ENCODE measurements around the gene CDH18.

The CDH18 gene

DNA sequence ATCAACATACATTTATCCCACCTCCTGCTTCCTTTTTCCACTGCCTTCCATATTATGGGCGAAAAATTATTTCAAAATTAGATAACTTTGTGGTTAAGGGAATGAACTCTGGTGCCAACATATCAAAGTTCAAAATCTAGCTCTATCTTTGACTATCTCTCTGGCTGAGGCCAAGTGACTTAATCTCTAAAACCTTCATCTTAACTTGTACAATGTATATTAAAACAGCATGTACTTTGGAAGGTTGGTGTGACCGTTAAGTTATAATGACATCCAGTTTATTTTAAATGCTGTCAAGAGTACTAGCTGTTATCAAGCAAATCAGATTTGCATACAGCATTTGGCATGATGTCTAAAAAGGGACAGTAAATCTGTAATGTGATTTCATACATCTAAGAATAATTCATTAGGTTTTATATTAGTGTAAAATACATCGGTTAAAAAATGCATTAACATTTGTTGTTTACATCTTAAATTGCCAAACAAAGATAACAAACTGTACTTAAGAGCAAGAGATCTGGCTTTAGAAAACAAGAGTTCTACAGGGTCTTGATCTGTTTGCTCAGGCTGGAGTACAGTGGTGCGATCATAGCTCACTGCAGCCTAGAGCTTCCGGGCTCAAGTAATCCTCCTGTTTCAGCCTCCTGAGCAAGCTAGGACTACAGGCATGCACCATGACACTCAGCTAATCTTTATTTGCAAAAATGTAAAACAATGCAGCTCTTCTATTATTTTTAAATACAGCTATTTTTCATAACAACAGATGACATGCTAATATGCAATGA, 102.8 kb downstream of the CDH18 start:
- Histone ChIP-seq H3K4me1 (no peaks in the 10 kb centered on the region), H3K4me2 (no peak overlapping the region), H4K20me1 (no peaks in the 10 kb centered on the region), H3K27me3 (no peaks in the 10 kb centered on the region), H3K36me3 (no peaks in the 10 kb centered on the region), H3K4me3 (no peak overlapping the region), H3K9me3 (replicated peaks in 1 of 11) (no peaks in the 10 kb centered on the region), H3K27ac (no peak overlapping the region), H3K9ac (no peak overlapping the region)
- TF ChIP-seq Cebpa-rat (IDR thresholded peaks at IDR 0.05) = no peak

- no peaks in the 10 kb centered on the region for H3K4me1 ChIP-seq
- no peak overlapping the region for H3K4me2 ChIP-seq
Observed at GRCh38 chr5:19880859-19881436, 107.1 kb downstream of the CDH18 start.

DNA sequence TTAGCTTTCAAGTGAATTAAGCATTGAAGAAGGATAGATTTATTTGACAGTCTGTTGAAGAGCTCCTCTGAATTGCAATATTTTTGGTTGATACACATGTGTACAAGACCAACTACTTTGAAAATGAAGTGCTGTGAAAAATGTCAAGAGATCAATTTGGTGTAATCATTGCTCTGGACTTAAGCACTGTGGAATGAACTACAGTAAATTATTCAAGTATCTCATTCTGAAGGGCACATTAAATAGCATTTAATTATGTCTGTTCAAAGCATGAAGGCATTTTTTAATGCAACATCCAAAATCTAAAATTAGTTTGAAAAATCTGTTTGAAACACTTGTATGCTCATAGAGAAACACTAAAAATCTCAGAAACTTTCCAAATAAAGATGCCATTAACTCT, 107.5 kb downstream of the CDH18 start:
- TF ChIP-seq Cebpa-rat (IDR thresholded peaks at IDR 0.05) = no peak
- H3K27ac ChIP-seq = no peak overlapping the region
- H3K4me2 ChIP-seq = no peak overlapping the region
- H3K4me1 ChIP-seq = no peaks in the 10 kb centered on the region
- H3K9ac ChIP-seq = no peak overlapping the region
- H3K27me3 ChIP-seq = no peaks in the 10 kb centered on the region
- H3K4me3 ChIP-seq = no peak overlapping the region
- H3K36me3 ChIP-seq = no peaks in the 10 kb centered on the region
- H3K9me3 ChIP-seq (replicated peaks in 1 of 11) = no peaks in the 10 kb centered on the region
- no peaks in the 10 kb centered on the region for H4K20me1 ChIP-seq

More at GRCh38 chr5:19880859-19881436, 107.1 kb downstream of the CDH18 start:
- no peaks in the 10 kb centered on the region for H3K9me3 ChIP-seq (replicated peaks in 1 of 11)
- H3K27ac ChIP-seq = no peak overlapping the region
- H3K27me3 ChIP-seq = no peaks in the 10 kb centered on the region
- H3K4me3 ChIP-seq = no peak overlapping the region
- H3K36me3 ChIP-seq = no peaks in the 10 kb centered on the region
- no peak overlapping the region for H3K9ac ChIP-seq
- no peaks in the 10 kb centered on the region for H4K20me1 ChIP-seq
- no peak for TF ChIP-seq Cebpa-rat (IDR thresholded peaks at IDR 0.05)

DNA sequence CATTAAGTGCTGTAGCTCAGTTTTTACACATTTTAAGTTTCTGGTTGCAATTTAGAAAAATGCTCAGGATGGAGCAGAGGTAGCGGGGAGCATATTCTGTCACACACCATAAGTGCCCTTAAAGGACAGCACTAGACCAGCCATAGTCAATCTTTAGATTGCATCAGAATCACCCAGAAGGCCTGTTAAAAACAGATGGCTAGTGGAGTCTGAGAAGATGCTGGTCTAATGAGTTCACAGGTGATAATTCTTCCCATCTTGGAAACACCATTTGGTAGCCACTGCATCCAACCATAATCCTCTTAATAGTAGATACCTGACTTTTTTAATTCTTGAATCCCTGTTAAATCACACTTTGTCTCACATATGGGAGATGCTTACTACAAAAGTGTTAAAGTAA, 113.2 kb downstream of the CDH18 start:
- Histone ChIP-seq H3K27me3 (no peaks in the 10 kb centered on the region), H3K9ac (no peak overlapping the region), H3K4me2 (no peak overlapping the region), H3K4me1 (no peaks in the 10 kb centered on the region), H3K9me3 (replicated peaks in 1 of 11) (peaks cover 0 to 7% (median 3%) of the 10 kb centered on the region in 11 experiments; a peak in 5 of 22 replicates), H4K20me1 (no peaks in the 10 kb centered on the region), H3K4me3 (no peak overlapping the region), H3K36me3 (no peaks in the 10 kb centered on the region), H3K27ac (no peak overlapping the region)
- no peak for TF ChIP-seq Cebpa-rat (IDR thresholded peaks at IDR 0.05)

GRCh38 chr5:19866090-19866450, 121.9 kb downstream of the CDH18 start:
- Histone ChIP-seq H3K27me3 (no peaks in the 10 kb centered on the region), H3K27ac (no peak overlapping the region), H4K20me1 (no peaks in the 10 kb centered on the region), H3K4me2 (no peak overlapping the region), H3K4me1 (no peaks in the 10 kb centered on the region), H3K4me3 (no peak overlapping the region), H3K36me3 (no peaks in the 10 kb centered on the region), H3K9ac (no peak overlapping the region), H3K9me3 (replicated peaks in 1 of 11) (no peaks in the 10 kb centered on the region)
- no peak for TF ChIP-seq Cebpa-rat (IDR thresholded peaks at IDR 0.05)

- H3K36me3 ChIP-seq = no peaks in the 10 kb centered on the region
- H3K4me2 ChIP-seq = no peak overlapping the region
- no peaks in the 10 kb centered on the region for H4K20me1 ChIP-seq
- H3K27me3 ChIP-seq = no peaks in the 10 kb centered on the region
- no peaks in the 10 kb centered on the region for H3K4me1 ChIP-seq
- no peak for TF ChIP-seq Cebpa-rat (IDR thresholded peaks at IDR 0.05)
- H3K4me3 ChIP-seq = no peak overlapping the region
- H3K9me3 ChIP-seq (replicated peaks in 1 of 11) = no peaks in the 10 kb centered on the region
- H3K27ac ChIP-seq = no peak overlapping the region
- no peak overlapping the region for H3K9ac ChIP-seq
Observed at GRCh38 chr5:19865336-19866089, 122.5 kb downstream of the CDH18 start.

- no peak for TF ChIP-seq Cebpa-rat (IDR thresholded peaks at IDR 0.05)
- Histone ChIP-seq H3K4me3 (no peak overlapping the region), H3K27ac (no peak overlapping the region), H3K9ac (no peak overlapping the region), H4K20me1 (no peaks in the 10 kb centered on the region), H3K27me3 (no peaks in the 10 kb centered on the region), H3K36me3 (no peaks in the 10 kb centered on the region), H3K9me3 (replicated peaks in 1 of 11) (no peaks in the 10 kb centered on the region), H3K4me1 (no peaks in the 10 kb centered on the region), H3K4me2 (no peak overlapping the region)
Observed at GRCh38 chr5:19862711-19863110, 125.3 kb downstream of the CDH18 start.

DNA sequence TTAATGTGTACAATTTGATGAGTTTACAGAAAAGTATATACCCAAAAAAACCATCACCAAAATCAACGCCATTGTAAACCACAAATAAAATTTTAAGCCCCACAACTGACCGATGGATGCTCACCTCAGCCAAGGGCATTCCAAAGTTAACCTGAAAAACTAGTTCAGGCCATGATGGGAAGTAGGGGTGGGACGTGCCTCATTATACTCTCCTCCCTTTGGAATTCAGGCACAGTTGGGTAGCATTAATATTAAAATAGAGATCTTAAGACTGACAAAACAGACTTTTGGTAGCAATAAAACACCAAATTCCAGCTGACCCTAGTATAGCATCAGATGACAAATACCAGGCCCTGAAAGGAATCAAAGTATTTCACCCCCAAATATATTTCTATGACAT, 129.0 kb downstream of the CDH18 start:
- no peak overlapping the region for H3K9ac ChIP-seq
- H3K36me3 ChIP-seq = no peaks in the 10 kb centered on the region
- H3K4me2 ChIP-seq = no peak overlapping the region
- no peak overlapping the region for H3K4me3 ChIP-seq
- H3K9me3 ChIP-seq (replicated peaks in 1 of 11) = no peaks in the 10 kb centered on the region
- H3K27me3 ChIP-seq = no peaks in the 10 kb centered on the region
- no peaks in the 10 kb centered on the region for H4K20me1 ChIP-seq
- TF ChIP-seq Cebpa-rat (IDR thresholded peaks at IDR 0.05) = no peak
- no peaks in the 10 kb centered on the region for H3K4me1 ChIP-seq
- no peak overlapping the region for H3K27ac ChIP-seq

GRCh38 chr5:19855931-19856330, 132.1 kb downstream of the CDH18 start:
- Histone ChIP-seq H3K4me2 (no peak overlapping the region), H3K4me1 (no peaks in the 10 kb centered on the region), H3K9ac (no peak overlapping the region), H4K20me1 (no peaks in the 10 kb centered on the region), H3K4me3 (no peak overlapping the region), H3K27ac (no peak overlapping the region), H3K36me3 (no peaks in the 10 kb centered on the region), H3K9me3 (replicated peaks in 1 of 11) (no peaks in the 10 kb centered on the region), H3K27me3 (no peaks in the 10 kb centered on the region)
- no peak for TF ChIP-seq Cebpa-rat (IDR thresholded peaks at IDR 0.05)

Measured in BLaER1 treated with 17β-estradiol and CSF1 and Interleukin-3, amounts not matched to agents 10 nM and 100 nM (cell line).